NCI-H2196 treated with DMSO at 0.1 percent for 48 hours (cell line): ENCODE data around the gene DENND5A.
"Not testable (repeated sequence)": the region's sequence is repeated elsewhere in the genome, so short reads cannot be mapped to it uniquely, and the experiment has no call there.

Experiments
- DNase-seq: peaks from one replicate; lab custom pipeline; 2025; ENCODE audit not compliant: unreplicated experiment; lab: John Stamatoyannopoulos, UW

Gene DENND5A

GRCh38 chr11:9214765-9215164, 50.4 kb downstream of the DENND5A start:
- DNase-seq: no peak

GRCh38 chr11:9211322-9211721, 53.8 kb downstream of the DENND5A start:
- DNase-seq: no peak

GRCh38 chr11:9210922-9211320, 54.2 kb downstream of the DENND5A start:
- no peak for DNase-seq

GRCh38 chr11:9210224-9210921, 54.8 kb downstream of the DENND5A start:
- no peak for DNase-seq

GRCh38 chr11:9209604-9210003, 55.5 kb downstream of the DENND5A start:
- not testable (repeated sequence) for DNase-seq

GRCh38 chr11:9208726-9209501, 56.2 kb downstream of the DENND5A start:
- no peak for DNase-seq

- no peak for DNase-seq
These were observed 57.9 kb downstream of the DENND5A start for GRCh38 chr11:9207229-9207628.

- DNase-seq: no peak
These were observed 58.7 kb downstream of the DENND5A start for GRCh38 chr11:9206496-9206895.

GRCh38 chr11:9203691-9204311, 61.3 kb downstream of the DENND5A start:
- DNase-seq: no peak

- no peak for DNase-seq
These were observed 63.6 kb downstream of the DENND5A start for GRCh38 chr11:9201372-9202162.

- DNase-seq: no peak
These were observed 64.7 kb downstream of the DENND5A start for GRCh38 chr11:9200471-9200870.

- DNase-seq: no peak
These were observed 71.8 kb downstream of the DENND5A start for GRCh38 chr11:9193316-9193715.

GRCh38 chr11:9192561-9192960, 72.6 kb downstream of the DENND5A start:
- DNase-seq: no peak

GRCh38 chr11:9190326-9191016, 74.7 kb downstream of the DENND5A start:
- not testable (repeated sequence) for DNase-seq

- DNase-seq: not testable (repeated sequence)
These were observed 76.3 kb downstream of the DENND5A start for GRCh38 chr11:9188860-9189259.

- no peak for DNase-seq
These were observed 77.5 kb downstream of the DENND5A start for GRCh38 chr11:9187616-9188015.

- DNase-seq: no peak
These were observed 80.6 kb downstream of the DENND5A start for GRCh38 chr11:9184516-9184915.

GRCh38 chr11:9182180-9182871, 82.8 kb downstream of the DENND5A start:
- no peak for DNase-seq

- DNase-seq: no peak
These were observed 84.4 kb downstream of the DENND5A start for GRCh38 chr11:9180784-9181183.

- no peak for DNase-seq
These were observed 86.0 kb downstream of the DENND5A start for GRCh38 chr11:9179141-9179540.
